Transverse colon (tissue), 4 donors: ENCODE results near the gene CCND1.

Source experiments
- EP300 ChIP-seq: sonication (generic); formaldehyde crosslinking; IDR thresholded peaks from one replicate; pipeline ENCODE4 v1.6.1; 2017; ENCODE audit warnings: antibody characterized with exemption, low read depth
- POLR2A ChIP-seq: fragments of 450-650 bp; IDR thresholded peaks from one replicate; pipeline ENCODE4 v1.6.1; 2016; ENCODE audit warnings: antibody characterized with exemption, mild to moderate bottlenecking, moderate library complexity
- POLR2AphosphoS5 ChIP-seq, 3 donors: sonication (generic); formaldehyde crosslinking; IDR thresholded peaks; one replicate each; pipeline ENCODE4 v1.6.1; 2016; ENCODE audit warnings: antibody characterized with exemption in 3 of 3
- TF ChIP-seq, protein P1 (sequence below), 5 experiments: fragments of 200-600 bp in 3 of 5; fragments of 450-650 bp in 2 of 5; sonication (generic) in 3 of 5; IDR thresholded peaks; 1 replicate in 2 of 5; 2 replicates in 3 of 5; pipeline ENCODE4 v1.5.1; 2016 to 2017; ENCODE audit warnings: antibody characterized with exemption in 5 of 5, inconsistent platforms in 3 of 5, mild to moderate bottlenecking in 2 of 5, moderate library complexity in 1 of 5

- TF ChIP-seq, protein P1, sequence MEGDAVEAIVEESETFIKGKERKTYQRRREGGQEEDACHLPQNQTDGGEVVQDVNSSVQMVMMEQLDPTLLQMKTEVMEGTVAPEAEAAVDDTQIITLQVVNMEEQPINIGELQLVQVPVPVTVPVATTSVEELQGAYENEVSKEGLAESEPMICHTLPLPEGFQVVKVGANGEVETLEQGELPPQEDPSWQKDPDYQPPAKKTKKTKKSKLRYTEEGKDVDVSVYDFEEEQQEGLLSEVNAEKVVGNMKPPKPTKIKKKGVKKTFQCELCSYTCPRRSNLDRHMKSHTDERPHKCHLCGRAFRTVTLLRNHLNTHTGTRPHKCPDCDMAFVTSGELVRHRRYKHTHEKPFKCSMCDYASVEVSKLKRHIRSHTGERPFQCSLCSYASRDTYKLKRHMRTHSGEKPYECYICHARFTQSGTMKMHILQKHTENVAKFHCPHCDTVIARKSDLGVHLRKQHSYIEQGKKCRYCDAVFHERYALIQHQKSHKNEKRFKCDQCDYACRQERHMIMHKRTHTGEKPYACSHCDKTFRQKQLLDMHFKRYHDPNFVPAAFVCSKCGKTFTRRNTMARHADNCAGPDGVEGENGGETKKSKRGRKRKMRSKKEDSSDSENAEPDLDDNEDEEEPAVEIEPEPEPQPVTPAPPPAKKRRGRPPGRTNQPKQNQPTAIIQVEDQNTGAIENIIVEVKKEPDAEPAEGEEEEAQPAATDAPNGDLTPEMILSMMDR (IDR thresholded peaks at IDR 0.05): no peak
- TF ChIP-seq POLR2AphosphoS5 (IDR thresholded peaks at IDR 0.05) (no peak), POLR2A (no peak), EP300 (no peak)
Observed at GRCh38 chr11:69595805-69596665, 44.9 kb upstream of the CCND1 start.
